Ascending aorta (tissue), 2 donors: ENCODE measurements around the gene CACNA1H. TPM values are rescaled to one million over a fixed set of nuclear protein-coding genes. Genes with fewer than 3 reads are reported as not detected.

Experiments
- DNase-seq, 2 donors: peaks; one replicate each; pipeline ENCODE4 v3.0.0-alpha.2; 2019; ENCODE audit warnings: low spot score in 2 of 2
- H3K27ac ChIP-seq, 2 donors: fragments of 200-600 bp; sonication (generic); one replicate each; pipeline ENCODE4 v1.5.1; 2016 to 2017; ENCODE audit warnings: mild to moderate bottlenecking in 1 of 2
- H3K27me3 ChIP-seq: fragments of 200-600 bp; sonication (generic); one replicate; pipeline ENCODE4 v1.5.1; 2017
- H3K36me3 ChIP-seq, 2 donors: fragments of 200-600 bp; sonication (generic); one replicate each; pipeline ENCODE4 v1.5.1; 2016
- H3K4me1 ChIP-seq, 2 donors: fragments of 200-600 bp; sonication (generic); one replicate each; pipeline ENCODE4 v1.5.1; 2016 to 2017; ENCODE audit warnings: mild to moderate bottlenecking in 1 of 2
- H3K4me3 ChIP-seq, 2 donors: fragments of 200-600 bp; sonication (generic); one replicate each; pipeline ENCODE4 v1.5.1; 2016 to 2017; ENCODE audit warnings: mild to moderate bottlenecking in 1 of 2
- H3K9me3 ChIP-seq, 2 donors: fragments of 200-600 bp; sonication (generic); one replicate each; pipeline ENCODE4 v1.5.1; 2016
- CTCF ChIP-seq, 3 experiments: fragments of 200-600 bp in 2 of 3; fragments of 450-650 bp in 1 of 3; sonication (generic) in 2 of 3; IDR thresholded peaks; one replicate each; pipeline ENCODE4 v1.5.1; 2016 to 2019; ENCODE audit warnings: antibody characterized with exemption in 3 of 3, mild to moderate bottlenecking in 1 of 3, moderate library complexity in 1 of 3
- intact Hi-C: fragments of 100-400 bp; cut with DNase I; formaldehyde crosslinking; loops from one replicate; pipeline ENCODE4 v1.15.1; 2023
- total RNA-seq: library from RNA; depleted of rRNA; stranded (reverse); fragments of >200 nt; gene quantifications from one replicate; pipeline ENCODE4 v1.1.0, GENCODE V29; 2016

The CACNA1H gene
- total RNA-seq, 1 donor from 2014 or later = 57.5 TPM

GRCh38 chr16:1131378-1131994 lies 21.4 kb upstream of the CACNA1H start:
- H3K27me3 ChIP-seq = no peaks in the 10 kb centered on the region
- intact Hi-C loops = no loop called here

GRCh38 chr16:1132431-1132830 lies 20.5 kb upstream of the CACNA1H start:
- Histone ChIP-seq H3K4me3 (no peak overlapping the region), H3K4me1 (no peaks in the 10 kb centered on the region), H3K27me3 (no peaks in the 10 kb centered on the region), H3K9me3 (no peaks in the 10 kb centered on the region), H3K27ac (no peak overlapping the region), H3K36me3 (no peaks in the 10 kb centered on the region)
- DNase-seq = no peak
- intact Hi-C loops = no loop called here
- no peak for TF ChIP-seq CTCF (IDR thresholded peaks at IDR 0.05)

More at GRCh38 chr16:1131378-1131994, 21.4 kb upstream of the CACNA1H start:
- H3K4me3 ChIP-seq = no peak overlapping the region
- TF ChIP-seq CTCF (IDR thresholded peaks at IDR 0.05) = no peak
- H3K27ac ChIP-seq = no peak overlapping the region
- H3K9me3 ChIP-seq = no peaks in the 10 kb centered on the region
- no peaks in the 10 kb centered on the region for H3K36me3 ChIP-seq
- DNase-seq = no peak
- H3K4me1 ChIP-seq = no peaks in the 10 kb centered on the region

- intact Hi-C loops = no loop called here
- no peak overlapping the region for H3K27ac ChIP-seq
These were observed 19.6 kb upstream of the CACNA1H start for GRCh38 chr16:1133271-1133670.

GRCh38 chr16:1133810-1134520 lies 18.9 kb upstream of the CACNA1H start:
- no peaks in the 10 kb centered on the region for H3K27me3 ChIP-seq
- DNase-seq = no peak
- H3K9me3 ChIP-seq = no peaks in the 10 kb centered on the region
- intact Hi-C loops = no loop called here
- no peak overlapping the region for H3K27ac ChIP-seq
- no peaks in the 10 kb centered on the region for H3K36me3 ChIP-seq
- H3K4me1 ChIP-seq = no peaks in the 10 kb centered on the region
- TF ChIP-seq CTCF (IDR thresholded peaks at IDR 0.05) = no peak
- H3K4me3 ChIP-seq = no peak overlapping the region

More at GRCh38 chr16:1133271-1133670, 19.6 kb upstream of the CACNA1H start:
- no peak for DNase-seq
- Histone ChIP-seq H3K36me3 (no peaks in the 10 kb centered on the region), H3K27me3 (no peaks in the 10 kb centered on the region), H3K4me1 (no peaks in the 10 kb centered on the region), H3K9me3 (no peaks in the 10 kb centered on the region), H3K4me3 (no peak overlapping the region)
- no peak for TF ChIP-seq CTCF (IDR thresholded peaks at IDR 0.05)

- no peak for DNase-seq
- TF ChIP-seq CTCF (IDR thresholded peaks at IDR 0.05) = no peak
- Histone ChIP-seq H3K27ac (no peak overlapping the region), H3K27me3 (no peaks in the 10 kb centered on the region), H3K4me3 (no peak overlapping the region), H3K36me3 (no peaks in the 10 kb centered on the region), H3K9me3 (no peaks in the 10 kb centered on the region), H3K4me1 (no peaks in the 10 kb centered on the region)
- intact Hi-C loops = no loop called here
These were observed 18.0 kb upstream of the CACNA1H start for GRCh38 chr16:1134776-1135458.
